ENCODE data around the gene DNAH9.

The DNAH9 gene

GRCh38 chr17:11608396-11608795, 10.1 kb downstream of the DNAH9 start:
- DNase-seq, result no peak

DNA sequence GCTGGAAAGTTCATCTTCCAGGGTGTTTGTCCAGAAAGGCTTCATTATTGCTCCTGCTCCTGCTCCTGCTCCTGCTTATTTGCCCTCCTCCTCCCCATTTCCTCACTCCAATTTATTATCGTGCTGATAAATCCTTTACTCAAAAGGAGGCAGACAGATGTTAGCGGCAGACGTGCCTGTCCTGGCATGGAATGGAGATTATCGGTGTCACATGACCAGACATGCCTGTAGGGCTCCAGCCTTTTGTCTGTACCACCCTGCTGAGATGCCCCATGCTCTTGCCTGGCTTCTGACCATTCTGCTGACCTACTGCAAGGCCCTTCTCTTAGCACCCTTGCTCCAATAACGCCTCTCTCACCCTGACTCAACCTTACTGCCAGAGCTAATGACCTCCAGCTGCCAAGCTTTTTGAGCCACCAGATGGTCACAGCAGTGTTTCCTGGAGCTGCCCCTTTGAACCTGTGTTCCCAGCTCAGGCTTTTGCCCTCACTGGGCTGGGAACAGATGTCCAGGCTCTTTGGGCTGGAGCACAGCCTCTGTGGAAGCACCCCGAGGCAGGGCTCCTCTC, 12.8 kb downstream of the DNAH9 start:
- no peak for DNase-seq

DNA sequence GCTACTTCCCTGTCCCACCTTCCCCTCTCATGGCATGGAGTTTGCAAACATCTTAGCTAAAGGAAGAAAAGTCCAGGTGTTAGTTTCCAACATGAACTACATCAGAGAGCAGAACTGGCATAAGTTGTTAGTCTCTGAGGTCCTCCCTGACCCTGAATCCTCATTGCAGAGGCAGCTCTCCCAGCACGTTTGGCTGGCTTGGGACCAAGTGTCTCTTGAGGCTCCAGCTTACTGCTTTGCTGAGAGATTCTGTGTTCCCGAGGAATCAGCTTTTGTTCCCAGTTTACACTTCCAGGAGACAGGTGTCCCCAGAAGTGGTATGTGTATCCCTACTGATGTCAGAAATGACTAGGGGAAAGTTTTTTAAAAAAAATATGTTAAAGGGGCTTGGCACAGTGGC, 14.7 kb downstream of the DNAH9 start:
- no peak for DNase-seq

DNA sequence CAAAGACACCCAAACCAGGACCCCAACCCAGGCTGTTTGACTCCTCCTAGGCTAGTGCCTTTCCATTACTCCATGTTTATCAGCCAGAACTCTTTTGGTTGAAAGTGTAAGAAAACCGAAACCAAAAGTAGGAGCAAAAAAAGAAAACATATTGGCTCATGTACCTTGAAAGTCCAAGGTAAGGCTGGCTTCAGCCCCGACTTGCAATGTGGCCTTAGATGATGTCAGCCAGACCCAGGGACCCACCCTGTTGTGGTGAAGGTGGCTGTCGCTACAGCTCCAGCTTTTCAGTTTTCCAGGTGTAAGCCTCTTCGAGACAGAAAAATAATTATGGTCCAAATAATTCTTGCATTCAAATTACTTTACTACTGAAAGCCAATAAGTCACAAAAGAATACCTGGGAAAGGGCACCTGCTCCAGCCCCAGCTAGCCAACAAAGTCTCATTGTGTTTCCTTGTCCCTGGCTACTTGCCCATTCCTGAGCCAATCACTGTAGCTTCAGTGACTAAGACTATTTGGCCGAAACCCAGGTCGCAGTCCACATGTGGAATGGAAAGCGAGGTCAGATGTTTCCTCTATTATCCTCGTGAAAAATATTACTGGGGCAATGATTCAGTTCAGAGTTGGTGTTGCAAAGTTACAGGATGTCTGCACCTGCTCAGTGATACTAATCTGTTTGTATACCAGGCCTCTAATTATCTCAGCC, 20.7 kb downstream of the DNAH9 start:
- DNase-seq, result no peak

- no peak for DNase-seq
Measured at GRCh38 chr17:11622492-11622891, 24.2 kb downstream of the DNAH9 start.

DNA sequence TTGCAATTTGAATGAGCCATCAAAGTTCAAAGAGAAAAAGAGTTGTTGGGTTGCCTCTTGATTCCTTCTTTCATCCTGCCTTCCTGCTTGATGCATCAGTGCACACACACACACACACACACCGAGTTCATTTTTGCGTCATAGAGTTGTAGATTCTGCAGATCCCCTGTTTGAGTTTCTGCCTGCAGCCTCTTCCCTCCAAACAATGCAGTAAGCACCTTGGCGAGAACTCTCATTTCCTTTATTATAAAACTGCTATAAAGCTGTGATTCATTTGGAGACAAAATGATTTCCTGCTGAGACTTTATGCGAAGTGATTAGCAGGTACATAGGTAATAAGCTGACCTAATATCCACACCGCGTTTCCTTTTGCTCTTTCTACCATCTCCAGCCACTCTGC, 26.7 kb downstream of the DNAH9 start:
- DNase-seq, result no peak

GRCh38 chr17:11625878-11626277, 27.6 kb downstream of the DNAH9 start:
- DNase-seq, result no peak

DNA sequence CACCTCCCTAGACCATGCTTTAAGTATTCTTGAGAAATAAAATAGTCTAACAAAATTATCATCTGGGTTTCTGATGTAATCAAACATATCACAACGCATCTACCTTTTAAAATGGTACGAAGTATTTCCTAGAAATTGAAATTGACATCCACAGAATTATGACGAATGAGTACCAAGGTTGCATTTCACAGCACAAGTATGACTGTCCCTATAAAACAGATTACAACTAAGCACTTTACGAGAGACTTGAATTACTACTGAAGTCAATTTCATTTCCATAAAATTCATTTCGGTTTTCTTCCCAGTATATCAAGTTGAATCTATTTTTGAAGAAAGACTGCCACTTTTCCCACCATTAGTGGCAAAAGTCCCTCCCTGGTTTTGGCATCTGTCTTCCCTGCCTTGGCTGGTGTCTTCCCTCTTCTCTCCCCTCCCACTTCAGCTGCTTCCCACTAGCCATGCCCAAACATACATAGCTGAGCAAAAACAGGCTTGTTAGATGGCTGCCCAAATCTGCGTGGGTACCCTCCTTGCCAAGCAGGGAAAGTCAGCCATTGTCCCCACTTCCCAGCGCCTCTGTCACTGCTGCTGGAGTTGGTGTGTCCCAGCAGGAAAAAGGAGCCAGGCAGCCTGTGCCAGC, 29.2 kb downstream of the DNAH9 start:
- DNase-seq, result no peak

GRCh38 chr17:11628374-11628773, 30.1 kb downstream of the DNAH9 start:
- DNase-seq, result no peak

DNA sequence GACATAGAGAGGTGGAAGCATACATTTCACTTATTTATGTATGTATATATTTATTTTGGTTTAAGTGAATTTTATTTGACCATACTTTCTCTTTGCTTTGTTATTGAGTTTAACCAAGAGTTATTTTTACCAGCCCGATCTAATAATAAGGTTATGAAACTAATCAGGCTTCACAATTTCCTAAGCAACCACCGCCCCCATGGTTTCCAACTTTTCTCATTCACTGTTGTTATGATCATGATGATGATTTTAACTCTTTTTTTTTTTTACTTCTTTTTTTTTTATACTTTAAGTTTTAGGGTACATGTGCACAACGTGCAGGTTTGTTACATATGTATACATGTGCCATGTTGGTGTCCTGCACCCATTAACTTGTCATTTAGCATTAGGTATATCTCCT, 30.6 kb downstream of the DNAH9 start:
- no peak for DNase-seq

DNA sequence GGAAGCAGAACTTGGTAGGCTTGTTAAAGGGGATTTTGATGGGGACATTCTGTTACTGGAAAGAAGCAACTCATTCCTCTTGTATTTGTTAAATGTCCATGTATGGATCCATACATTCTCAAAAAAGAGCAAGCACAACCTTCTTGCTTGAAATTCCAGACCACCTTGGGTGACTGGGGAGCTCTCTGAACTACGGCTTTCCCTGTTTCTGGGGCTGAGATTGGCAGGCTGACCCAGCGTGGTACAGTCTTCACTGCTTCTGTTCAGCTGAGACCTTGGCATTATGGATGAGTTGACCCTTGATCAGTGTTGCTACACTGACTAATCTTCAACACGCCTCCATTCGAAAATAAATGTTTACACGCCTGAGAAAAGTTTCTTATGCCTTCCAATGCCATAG, 38.5 kb downstream of the DNAH9 start:
- no peak for DNase-seq

DNA sequence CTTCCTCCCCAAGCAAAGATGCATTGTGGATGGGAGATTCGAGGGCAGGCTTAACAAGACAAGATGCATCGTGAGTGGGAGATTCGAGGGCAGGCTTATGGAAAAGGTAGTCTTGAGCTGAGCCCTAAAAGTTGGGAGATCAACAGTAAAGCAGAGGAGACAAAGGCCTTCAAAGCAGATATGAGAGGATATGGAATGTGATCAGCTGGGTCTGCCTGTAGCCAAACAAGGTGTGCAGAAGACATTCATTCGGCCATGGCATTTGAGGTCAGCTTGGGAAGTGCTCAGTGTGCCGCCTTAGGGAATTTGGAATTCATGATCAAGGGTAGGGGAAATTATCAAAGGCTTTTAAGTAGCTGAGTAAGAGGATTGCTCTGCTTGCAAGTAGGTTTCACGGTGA, 39.5 kb downstream of the DNAH9 start:
- DNase-seq, result no peak

DNA sequence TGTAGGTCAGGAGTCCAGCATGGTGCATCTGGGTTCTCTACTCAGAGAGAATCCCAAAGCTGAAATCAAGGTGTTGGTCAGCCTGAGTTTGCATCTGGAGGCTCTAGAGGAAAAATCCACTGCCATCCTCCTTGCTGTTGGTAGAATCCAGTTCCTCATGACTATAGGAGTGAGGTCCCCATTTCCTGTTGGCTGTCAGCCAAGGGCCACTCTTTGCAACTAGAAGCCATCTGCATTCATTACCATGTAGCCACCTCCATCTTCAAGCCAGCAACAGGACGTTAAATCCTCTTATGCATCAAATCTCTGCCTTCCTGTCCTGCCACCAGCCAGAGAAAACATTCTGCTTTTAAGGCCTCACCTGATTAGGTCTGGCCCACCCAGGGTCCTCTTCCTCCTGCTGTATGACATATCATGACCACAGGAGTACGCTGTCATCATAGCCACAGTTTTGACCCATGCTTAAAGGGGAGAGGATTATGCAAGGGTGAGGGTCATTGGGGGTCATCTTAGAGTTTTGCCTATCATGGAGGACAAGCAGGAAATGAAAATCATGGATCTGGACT, 40.5 kb downstream of the DNAH9 start:
- no peak for DNase-seq

GRCh38 chr17:11639736-11640462, 41.6 kb downstream of the DNAH9 start:
- DNase-seq, result no peak

- DNase-seq, result no peak
Measured at GRCh38 chr17:11640463-11640814, 42.2 kb downstream of the DNAH9 start.

DNA sequence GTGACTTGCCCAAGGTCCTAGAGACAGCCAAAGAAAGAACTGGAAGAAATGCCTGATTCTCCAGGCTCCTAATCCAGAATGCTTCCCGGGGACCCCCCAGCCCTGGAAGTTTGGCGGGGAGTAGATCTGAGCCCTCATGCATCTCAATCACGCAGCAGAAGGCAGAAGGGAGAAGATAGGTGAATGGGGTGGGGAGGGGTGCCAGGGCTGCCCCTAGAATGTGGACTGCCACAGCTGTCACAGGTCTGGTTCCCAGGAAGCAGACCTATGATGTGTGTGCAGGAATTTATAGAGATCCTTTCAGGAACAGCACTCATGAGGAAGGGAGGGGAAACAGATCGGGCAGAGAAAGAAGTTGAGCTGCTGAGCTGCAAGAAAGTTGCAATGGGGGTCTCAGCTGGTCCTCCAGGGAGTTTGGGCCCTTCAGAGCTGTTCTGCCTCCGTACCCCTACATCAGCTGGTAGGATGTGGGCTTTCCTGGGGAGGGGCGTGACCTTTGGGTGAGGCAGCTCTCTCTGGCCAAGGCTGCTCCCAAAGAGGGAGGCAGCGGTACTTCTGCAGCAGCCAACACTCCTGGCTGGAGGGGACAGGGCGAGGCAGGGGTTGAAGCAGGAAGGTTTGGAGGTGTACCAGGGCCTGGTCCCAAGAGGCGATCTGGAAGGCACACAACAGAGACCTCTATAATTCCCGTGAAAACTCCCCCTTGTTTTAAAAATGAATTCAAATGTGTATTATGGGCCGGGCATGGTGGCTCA, 43.4 kb downstream of the DNAH9 start:
- DNase-seq, result no peak

DNA sequence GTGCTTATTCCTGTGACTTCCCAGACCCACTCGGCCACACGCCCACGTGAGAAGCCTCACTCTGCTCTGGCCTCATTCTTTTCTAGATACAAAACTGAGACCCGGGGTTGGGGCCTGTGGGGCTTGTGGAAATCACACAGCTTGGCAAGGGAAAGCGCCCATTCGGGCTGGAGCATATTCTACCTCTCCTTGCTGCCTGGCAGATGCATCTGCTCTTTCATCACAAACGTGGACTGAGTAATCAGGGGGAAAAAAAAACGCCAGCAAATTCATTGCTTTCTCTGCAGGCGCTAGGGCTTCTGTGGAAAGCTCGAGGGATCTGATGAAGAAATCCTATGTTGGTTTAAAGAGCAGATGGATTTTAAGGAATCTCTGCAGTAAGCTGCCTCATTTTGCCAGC, 44.4 kb downstream of the DNAH9 start:
- DNase-seq, result no peak

GRCh38 chr17:11643851-11644250, 45.6 kb downstream of the DNAH9 start:
- DNase-seq, result no peak

DNA sequence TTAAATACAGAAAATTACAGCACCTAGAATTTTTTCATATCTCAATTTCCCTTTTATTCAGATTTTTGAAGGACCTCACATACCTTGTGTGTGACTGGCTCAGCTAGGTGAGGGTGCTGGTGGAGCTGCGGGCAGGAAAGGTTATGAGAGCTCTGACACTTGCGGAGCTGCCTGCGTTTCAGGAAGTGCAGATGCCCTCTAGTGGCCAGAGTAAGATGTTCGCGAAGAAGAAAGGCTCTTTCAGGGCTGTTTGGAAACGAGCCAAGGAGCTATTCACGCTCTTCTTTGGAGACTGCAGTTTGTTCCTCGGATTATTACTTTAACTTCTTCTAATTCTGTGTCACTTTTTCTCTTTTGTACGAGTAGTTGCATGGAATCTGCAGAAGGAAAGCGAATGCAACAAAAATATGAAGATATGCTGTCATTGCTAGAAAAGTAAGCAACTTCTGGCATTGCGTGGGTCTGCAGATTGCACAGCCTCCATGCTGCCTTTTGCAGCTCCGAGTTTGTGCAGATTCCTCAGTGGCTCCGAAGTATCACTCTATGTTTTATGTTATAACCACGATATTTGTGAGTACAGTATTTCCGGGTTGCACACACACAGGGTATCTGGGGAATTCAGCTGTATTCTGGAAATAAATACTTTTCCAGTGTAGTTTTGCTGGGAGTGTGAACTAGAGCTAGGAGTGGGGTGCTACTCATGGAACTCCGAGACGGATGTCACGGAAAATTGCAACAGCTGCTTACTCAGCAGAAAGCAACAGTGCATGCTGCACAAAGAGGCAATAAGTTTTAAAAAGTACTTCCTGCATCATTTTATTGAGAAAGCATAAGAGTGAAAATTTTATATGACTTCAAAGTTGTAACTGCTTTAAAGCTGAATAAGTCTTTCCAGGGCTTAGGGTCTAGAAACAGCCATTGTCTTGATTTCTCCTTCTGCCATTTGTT, 46.3 kb downstream of the DNAH9 start:
- DNase-seq, result no peak

DNA sequence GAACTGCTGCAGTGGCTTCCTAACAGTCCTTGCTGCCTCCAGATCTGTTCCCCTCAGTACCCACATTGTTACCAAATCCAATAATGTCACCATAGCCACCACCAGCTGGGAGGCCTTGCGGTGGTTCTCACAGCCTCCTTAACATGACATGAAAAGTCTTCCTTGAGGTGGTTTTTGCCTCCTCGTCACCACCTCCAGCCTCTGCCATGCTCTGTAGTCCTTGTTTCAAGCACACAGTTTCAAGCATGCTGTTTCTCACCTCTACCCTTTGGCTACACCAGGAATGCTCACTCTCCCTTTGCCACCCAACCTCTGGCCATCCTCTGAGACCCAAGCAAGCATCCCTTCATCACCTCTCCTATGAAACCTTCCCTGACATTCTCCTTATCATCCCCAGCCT, 47.2 kb downstream of the DNAH9 start:
- DNase-seq, result no peak

- DNase-seq, result no peak
Measured at GRCh38 chr17:11651089-11651488, 52.8 kb downstream of the DNAH9 start.

GRCh38 chr17:11668618-11669017, 70.3 kb downstream of the DNAH9 start:
- no peak for DNase-seq
